LNCAP (cell line): ENCODE data around the gene AQP1.

Experiments
- TF ChIP-seq, protein P1 (sequence below): fragments of 450-650 bp; IDR thresholded peaks from 2 replicates; pipeline ENCODE4 v1.5.1; 2017; ENCODE audit warnings: mild to moderate bottlenecking

Gene AQP1

GRCh38 chr7:30901856-30902255 is 9.8 kb upstream of the AQP1 start:
- TF ChIP-seq, protein P1, sequence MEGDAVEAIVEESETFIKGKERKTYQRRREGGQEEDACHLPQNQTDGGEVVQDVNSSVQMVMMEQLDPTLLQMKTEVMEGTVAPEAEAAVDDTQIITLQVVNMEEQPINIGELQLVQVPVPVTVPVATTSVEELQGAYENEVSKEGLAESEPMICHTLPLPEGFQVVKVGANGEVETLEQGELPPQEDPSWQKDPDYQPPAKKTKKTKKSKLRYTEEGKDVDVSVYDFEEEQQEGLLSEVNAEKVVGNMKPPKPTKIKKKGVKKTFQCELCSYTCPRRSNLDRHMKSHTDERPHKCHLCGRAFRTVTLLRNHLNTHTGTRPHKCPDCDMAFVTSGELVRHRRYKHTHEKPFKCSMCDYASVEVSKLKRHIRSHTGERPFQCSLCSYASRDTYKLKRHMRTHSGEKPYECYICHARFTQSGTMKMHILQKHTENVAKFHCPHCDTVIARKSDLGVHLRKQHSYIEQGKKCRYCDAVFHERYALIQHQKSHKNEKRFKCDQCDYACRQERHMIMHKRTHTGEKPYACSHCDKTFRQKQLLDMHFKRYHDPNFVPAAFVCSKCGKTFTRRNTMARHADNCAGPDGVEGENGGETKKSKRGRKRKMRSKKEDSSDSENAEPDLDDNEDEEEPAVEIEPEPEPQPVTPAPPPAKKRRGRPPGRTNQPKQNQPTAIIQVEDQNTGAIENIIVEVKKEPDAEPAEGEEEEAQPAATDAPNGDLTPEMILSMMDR: no peak

DNA sequence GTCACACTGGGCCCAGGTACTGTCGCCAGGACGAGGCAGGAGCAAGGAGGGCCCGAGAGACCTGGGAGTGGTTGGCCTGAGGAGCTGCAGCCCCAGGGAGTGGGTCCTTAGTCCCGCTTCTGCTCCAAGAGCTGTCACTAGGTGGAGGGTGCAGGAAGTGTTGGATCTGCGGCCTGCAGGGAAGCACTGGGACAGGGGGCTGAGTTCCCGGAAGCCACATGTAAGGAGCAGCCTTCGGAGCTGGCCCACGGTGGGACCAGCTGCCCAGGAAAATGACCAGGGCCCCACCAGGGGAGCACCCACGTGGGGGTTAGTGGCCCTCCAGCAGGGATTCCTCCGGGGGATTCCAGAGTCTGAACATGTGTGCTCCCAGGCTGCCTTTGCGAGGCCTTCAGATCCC is 9.2 kb upstream of the AQP1 start:
- TF ChIP-seq, protein P1: no peak

- TF ChIP-seq, protein P1: no peak
Observed at GRCh38 chr7:30903146-30903545, 8.5 kb upstream of the AQP1 start.

GRCh38 chr7:30904561-30904960 is 7.1 kb upstream of the AQP1 start:
- TF ChIP-seq, protein P1: no peak

DNA sequence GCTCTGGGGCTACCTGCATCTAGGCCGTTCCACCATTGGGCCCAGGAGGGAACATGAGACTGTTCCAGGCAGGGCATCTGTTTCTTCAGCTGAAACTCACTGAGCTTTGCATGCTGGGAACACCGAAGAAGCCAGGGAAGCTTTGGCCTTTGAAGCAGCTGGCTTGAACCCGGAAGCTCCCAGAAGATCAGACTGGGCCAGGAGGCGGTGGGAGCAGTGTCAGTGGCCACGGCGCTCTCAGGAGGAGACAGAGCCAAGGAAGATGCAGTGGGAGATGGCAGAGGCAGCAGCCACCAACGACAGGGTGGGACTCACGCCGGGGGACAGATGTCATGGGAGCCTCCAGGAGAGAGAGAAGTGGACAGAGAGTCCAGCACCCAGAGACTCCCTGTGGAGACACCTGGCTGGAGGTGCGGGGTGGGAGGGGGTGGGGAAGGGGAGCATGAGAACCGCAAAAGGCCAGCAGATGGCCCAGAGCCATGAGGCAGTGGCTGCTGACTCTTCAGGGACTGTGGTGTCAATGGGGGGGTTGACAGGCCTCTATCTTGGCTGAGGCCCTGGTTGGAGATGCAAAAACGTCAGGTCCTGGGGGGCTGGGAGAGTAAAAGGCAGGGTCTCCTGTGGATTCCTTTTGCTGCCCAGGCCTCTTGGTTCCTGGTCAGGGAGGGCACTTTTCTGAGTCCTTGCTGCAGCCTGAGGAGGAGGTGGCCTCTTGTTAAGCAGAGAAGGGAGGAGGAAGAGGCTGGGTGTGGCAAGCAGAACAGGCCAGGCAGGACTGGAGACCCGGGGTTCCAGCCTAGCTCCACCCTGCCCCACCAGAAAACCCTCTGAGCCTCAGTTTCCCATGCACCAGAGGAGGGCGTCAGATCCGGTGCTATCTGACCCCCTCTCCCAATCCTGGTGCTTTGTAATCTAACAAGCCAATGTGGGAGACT is 6.3 kb upstream of the AQP1 start:
- TF ChIP-seq, protein P1: no peak

DNA sequence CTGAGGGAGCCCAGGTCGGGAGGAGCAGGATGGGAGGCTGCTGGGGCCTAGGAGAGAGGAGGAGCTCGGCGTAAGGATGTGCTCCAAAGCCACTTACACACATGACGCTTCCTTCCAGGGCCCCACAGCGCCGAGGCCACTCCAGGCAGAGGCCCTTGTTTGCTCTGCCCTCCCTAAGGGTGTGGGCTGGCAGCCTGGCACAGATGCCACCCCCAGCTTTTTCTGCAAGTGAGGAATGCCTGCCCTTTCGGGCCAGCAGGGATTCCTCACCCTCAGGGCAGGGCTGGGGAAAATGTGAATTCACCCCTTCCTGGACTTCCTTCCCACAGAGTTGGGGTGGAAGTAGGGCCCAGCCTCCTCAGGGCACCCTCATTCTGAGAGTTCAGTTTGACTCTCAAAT is 5.6 kb upstream of the AQP1 start:
- TF ChIP-seq, protein P1: no peak

DNA sequence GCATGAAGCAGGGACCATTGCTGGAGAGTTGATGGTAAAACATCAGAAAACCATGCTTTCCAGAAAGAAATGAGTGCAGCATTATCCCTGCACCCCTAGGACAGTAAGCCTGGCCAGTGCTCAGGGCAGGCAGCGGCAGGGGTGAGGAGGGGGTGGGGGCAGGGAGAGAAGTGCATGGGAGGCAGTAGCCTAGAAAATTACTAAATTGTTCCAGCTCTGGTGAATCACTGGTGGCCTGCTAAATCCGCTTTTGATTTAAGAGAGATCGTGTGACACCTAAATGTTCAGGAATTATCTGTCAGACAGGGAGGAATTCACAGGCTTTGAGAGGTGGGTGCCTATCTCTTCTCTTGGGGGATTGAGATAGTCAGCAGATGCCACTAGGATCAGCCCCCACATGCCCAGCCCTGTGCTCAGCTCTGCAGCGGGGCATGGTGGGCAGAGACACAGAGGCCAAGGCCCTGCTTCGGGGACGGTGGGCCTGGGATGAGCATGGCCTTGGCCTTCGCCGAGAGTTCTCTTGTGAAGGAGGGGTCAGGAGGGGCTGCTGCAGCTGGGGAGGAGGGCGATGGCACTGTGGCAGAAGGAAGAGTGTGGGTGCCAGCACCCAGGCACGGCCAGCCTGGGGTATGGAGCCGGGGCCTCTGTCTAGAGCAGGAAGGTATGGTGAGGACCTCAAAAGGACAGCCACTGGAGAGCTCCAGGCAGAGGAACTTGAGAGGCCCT is 5.0 kb upstream of the AQP1 start:
- TF ChIP-seq, protein P1: no peak
